Measurements from ENCODE around the gene PACRG.

DNA sequence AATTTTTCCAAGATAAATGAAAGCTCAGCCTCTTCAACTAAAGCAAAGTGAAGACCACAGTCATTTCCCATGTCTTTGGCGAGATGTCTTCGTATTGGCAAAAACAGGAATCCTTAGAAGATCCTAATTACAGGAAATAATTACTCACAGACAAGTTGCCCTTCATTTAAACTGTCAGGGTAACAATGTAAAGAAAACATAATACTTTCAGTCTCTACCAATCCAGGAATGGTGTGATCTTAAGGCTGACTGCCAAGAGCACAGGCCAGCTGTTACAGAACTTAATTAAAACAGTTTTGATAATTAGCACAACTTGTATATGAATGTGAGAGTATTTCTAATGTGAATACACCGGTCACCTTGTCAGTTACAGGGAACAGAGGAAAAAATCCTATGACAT, 292.2 kb downstream of the PACRG start:
- TF ChIP-seq CTCF (IDR thresholded peaks at IDR 0.05) (no peak), REST (IDR thresholded peaks at IDR 0.05; ENCODE audit: insufficient read depth in 1 of 2, low read depth in 2 of 2, low read length in 1 of 2) (no peak)
